HL-60 (cell line): ENCODE data around the gene TRA2A.

Experiments used
- GABPA ChIP-seq: IDR thresholded peaks from 2 replicates; pipeline ENCODE4 v1.6.1; 2012; ENCODE audit warnings: low read depth
- POLR2AphosphoS5 ChIP-seq: IDR thresholded peaks from 2 replicates; pipeline ENCODE4 v1.6.1; 2012; ENCODE audit warnings: low read depth
- SPI1 ChIP-seq: IDR thresholded peaks from 2 replicates; pipeline ENCODE4 v1.6.1; 2012; ENCODE audit warnings: low read depth, mild to moderate bottlenecking, borderline replicate concordance
- TF ChIP-seq, protein P1 (sequence below): IDR thresholded peaks from one replicate; pipeline ENCODE4 v1.5.1; 2011; ENCODE audit warnings: low read length, control low read depth, inconsistent platforms; ENCODE audit not compliant: insufficient read depth

DNA sequence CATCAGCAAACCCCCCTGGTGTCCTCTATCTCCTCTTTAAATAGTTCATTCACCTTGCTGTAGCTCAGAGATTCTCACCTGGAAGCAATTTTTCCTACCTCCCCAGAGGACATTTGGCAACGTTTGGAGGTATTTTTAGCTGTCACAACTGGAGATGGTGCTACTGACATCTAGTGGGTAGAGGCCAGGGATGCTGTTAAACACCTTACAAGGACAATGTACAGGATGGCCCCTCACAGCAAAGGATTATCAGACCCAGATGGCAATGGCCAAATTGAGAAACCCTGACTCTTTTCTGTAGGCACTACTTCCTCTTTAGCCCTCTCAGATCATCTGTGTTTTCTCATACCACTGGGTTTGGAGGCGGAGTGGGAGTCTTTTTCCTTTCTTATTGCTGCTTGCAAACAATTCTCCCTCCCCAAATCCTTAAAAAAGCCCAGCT lies 13.2 kb upstream of the TRA2A start:
- TF ChIP-seq, protein P1, sequence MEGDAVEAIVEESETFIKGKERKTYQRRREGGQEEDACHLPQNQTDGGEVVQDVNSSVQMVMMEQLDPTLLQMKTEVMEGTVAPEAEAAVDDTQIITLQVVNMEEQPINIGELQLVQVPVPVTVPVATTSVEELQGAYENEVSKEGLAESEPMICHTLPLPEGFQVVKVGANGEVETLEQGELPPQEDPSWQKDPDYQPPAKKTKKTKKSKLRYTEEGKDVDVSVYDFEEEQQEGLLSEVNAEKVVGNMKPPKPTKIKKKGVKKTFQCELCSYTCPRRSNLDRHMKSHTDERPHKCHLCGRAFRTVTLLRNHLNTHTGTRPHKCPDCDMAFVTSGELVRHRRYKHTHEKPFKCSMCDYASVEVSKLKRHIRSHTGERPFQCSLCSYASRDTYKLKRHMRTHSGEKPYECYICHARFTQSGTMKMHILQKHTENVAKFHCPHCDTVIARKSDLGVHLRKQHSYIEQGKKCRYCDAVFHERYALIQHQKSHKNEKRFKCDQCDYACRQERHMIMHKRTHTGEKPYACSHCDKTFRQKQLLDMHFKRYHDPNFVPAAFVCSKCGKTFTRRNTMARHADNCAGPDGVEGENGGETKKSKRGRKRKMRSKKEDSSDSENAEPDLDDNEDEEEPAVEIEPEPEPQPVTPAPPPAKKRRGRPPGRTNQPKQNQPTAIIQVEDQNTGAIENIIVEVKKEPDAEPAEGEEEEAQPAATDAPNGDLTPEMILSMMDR: no peak
- TF ChIP-seq POLR2AphosphoS5: no peak
- no peak for TF ChIP-seq GABPA
- TF ChIP-seq SPI1: no peak
